Left renal pelvis (tissue), 4 donors: ENCODE data around the gene PTPRG. TPM values are rescaled to one million over a fixed set of nuclear protein-coding genes. Genes with fewer than 3 reads are reported as not detected.
A peak's percentile ranks its signal among the peaks of the same experiment; 100 is the strongest.

ENCODE experiments used
- DNase-seq, 4 donors: peaks; one replicate each; pipeline ENCODE4 v3.0.0-alpha.2; 2013; ENCODE audit warnings: low read depth in 4 of 4, low spot score in 3 of 4
- polyA plus RNA-seq, 4 donors: library from polyadenylated mRNA; unstranded; fragments of 120-200 nt; gene quantifications; one replicate each; pipeline ENCODE4 v1.2.1, GENCODE V29; 2013; ENCODE audit not compliant: insufficient read length in 4 of 4

The PTPRG gene
- polyA plus RNA-seq, 4 donors: 42.4 to 90.2 (median 79.5) TPM

DNA sequence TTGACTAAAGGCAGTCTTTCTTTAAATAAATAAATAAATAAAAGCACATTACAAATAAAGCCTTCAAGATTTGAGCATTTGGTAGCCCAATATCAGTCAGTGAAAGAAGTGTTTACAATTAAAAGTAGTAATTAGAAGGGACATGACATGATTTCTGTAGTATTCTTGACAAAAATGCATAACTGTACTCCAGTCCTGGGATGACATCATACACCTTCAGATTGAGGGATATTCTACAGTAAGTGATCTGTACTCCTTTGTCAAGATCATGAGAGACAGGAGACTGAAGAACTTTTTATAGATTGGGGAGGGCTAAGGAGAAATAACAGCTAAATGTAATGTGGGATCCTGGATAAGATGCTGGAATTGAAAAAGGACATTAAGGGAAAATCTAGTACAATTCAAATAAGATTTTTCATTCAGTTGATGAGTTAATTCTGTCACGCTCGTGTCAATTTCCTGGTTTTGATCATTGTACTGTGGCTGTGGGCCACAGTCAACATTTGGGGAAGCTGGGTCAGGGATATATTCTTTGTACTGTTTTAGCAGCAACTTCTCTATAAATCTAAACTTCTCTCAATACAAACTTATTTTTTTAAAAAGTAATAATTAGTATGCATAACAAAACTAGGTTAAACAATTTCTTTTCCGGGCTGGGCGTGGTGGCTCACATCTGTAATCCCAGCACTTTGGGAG is 314.8 kb downstream of the PTPRG start:
- no peak for DNase-seq

GRCh38 chr3:61876797-61877196 is 315.4 kb downstream of the PTPRG start:
- DNase-seq: no peak

- no peak for DNase-seq
These were observed 316.2 kb downstream of the PTPRG start for GRCh38 chr3:61877359-61878138.

DNA sequence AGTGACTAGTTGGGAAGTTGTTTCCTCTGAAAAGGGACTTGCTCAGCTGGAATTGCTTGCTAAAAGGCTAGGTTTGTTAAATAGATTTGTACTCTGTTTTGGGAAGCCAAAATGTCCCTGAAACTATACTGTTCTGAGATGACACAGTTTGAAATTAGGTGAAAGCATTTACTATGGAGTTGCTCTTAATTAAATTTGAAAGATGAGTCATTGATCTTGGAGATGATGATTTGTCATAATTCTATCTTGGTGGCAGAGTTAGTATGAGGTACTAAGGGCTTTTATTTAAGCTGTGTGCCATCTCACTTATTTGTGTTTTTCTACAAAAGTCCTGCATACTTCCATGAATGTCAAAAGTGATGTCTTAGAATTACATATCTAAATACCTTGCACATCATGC is 320.9 kb downstream of the PTPRG start:
- no peak for DNase-seq

- DNase-seq: no peak
These were observed 323.4 kb downstream of the PTPRG start for GRCh38 chr3:61884794-61885193.

DNA sequence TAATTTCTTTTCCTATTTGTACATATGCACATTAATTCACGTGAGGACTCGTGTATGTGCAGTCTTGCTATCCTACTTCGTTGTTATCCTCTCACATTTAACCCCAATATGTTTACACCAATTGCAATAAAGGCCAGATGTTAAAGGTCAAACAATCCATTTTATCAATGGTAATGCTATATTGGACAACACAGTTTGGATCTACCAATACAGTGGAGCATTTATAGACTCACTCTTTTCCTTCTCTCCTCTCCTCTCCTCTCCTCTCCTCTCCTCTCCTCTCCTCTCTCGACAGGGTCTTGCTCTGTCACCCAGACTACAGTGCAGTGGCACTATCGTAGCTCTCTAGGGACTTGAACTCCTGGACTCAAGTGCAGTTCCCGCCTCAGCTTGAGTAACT is 324.0 kb downstream of the PTPRG start:
- no peak for DNase-seq

GRCh38 chr3:61887206-61887605 is 325.8 kb downstream of the PTPRG start:
- DNase-seq: no peak

- DNase-seq: no peak
These were observed 327.9 kb downstream of the PTPRG start for GRCh38 chr3:61889259-61889658.

- DNase-seq: no peak
These were observed 328.8 kb downstream of the PTPRG start for GRCh38 chr3:61890167-61890566.

GRCh38 chr3:61890586-61890985 is 329.2 kb downstream of the PTPRG start:
- no peak for DNase-seq

- DNase-seq: no peak
These were observed 331.5 kb downstream of the PTPRG start for GRCh38 chr3:61892891-61893290.

GRCh38 chr3:61893840-61894566 is 332.6 kb downstream of the PTPRG start:
- no peak for DNase-seq

DNA sequence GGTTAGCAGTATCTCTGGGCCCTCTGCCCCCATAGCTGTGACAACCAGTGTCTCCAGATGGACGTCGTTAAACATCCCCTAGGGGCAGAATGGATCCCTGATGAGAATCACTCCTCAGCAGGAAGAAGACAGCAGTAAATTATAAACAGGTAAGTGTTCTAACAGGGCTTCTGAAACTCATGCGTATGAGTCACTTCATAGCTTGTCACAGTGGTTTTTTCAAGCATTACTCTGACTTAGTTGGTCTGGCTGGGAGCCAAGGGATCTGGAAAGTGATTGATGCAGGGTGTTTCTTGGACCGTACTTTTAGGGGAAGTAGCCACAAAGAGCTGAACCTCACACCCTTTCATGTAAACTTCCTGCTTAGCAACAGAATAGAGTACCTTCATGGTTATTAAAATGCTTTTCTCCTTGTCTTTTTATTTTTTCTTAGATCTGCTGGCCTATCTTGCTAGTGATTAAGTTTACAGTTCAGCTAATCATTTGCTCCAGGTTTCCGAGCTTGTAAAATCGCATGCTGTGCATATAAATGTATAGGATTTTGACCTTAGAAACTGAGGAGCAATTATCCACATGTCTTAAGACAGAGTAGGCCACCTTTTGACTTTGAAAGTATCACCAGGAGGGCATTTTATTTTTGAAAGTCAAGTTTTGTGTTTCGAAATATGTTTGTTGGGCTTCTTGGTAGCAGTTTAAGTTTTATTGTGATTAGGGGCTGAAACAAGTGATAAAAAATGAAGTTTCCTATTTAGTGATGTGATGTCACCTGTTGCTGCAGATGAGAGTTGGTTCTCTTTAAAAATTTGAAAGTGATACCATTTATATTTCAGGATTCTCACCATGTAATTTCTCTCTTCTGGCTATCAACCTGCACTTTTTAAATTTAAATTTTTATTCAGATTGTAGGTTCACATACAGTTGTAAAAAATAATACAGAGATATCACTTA is 333.9 kb downstream of the PTPRG start:
- peak in 3 of 4 donors; percentile 47 to 48 (median 48) for DNase-seq

DNA sequence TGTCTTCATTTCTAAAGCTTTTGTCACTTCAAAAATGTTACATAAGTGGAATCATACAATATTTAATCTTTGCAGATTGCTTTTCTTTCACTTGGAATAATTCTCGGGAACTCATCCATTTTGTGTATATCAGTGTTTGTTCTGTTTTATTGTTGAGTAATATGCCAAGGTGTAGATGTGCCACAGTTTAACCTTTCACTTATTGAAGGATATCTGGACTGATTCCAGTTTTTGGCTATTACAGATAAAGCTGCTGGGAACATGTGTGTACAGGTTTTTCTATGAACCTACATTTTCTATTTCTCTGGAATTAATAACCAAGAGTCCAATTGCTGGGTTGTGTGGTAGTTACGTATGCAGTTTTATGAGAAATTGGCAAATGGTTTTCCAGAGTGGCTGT is 334.9 kb downstream of the PTPRG start:
- no peak for DNase-seq

DNA sequence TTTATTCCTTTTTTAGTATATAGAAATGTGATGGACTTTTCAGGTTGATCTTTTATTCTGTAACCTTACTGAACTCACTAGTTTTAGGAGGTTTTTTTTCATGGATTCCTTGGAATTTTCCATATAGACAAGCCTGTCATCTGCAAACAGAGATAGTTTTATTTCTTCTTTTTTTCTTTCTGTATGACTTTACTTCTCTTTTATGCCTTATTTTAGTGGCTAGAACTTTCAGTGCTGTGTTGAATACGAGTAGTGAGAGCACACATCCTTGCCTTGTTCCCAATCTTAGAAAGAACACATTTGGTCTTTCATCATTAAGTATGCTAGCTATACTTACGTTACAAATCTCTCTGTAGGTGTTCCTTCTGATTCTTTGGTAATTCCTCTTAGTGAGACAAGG is 336.5 kb downstream of the PTPRG start:
- DNase-seq: no peak

DNA sequence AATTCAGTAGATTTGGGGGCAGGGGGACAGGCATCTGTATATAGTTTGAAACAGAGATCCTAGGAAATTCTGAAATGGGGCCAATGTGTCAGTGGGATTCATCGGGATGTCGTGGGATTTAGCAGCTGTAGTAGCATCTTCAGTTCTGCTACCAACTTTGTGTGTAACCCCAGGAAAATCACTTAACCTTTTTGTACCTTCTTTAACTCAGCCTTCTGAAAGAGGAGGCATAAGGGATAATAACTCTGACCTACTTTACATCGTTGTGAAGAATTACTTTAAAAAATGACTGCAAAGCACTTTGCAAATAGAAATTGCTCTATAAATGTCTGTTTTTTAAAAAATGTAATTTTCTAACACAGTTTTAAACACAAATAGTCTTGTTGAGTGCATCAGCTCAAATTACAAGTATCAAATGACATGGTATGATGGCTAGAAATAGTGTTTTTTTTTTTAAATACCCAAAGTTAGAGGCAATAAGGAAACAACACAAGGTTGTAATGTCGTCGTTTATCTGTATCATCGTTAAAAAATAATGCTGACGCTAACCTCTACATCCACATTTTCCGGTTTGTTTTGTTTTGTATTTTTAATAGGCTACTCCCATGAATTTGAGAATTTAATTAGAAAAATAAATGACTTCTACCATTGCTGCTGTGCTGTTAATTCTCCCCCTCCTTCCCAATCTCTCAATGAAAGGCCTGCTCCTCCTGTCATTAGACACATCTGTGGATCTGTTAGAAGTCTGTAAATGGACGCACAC is 338.5 kb downstream of the PTPRG start:
- no peak for DNase-seq

- no peak for DNase-seq
These were observed 340.1 kb downstream of the PTPRG start for GRCh38 chr3:61901496-61901895.

GRCh38 chr3:61901986-61902385 is 340.6 kb downstream of the PTPRG start:
- DNase-seq: no peak

DNA sequence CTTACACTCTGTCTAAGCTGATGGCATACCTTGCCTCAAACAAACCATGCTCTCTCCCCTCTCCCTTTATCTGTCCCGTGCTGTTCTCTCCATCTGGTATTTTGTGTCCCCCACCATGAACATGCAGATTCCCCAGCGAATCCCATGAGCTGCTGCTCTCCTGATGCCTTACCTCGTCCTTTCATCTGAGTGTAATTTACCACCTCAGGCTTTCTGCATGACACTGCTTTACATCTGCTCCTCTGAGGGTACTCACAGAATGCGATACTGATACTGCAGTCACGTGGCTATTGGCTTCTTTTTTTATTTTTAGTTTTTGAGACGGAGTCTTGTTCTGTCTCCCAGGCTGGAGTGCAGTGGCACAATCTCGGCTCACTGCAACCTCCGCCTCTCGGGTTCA is 341.7 kb downstream of the PTPRG start:
- no peak for DNase-seq
